ENCODE data around the gene AGFG2. TPM values are rescaled to one million over a fixed set of nuclear protein-coding genes. Genes with fewer than 3 reads are reported as not detected.

AGFG2 gene
- total and polyA plus RNA-seq, 2 of the 13 experiments (the other 11 are each of a cell fraction or from before 2014, with no cell fraction given) = 125 to 132 TPM

- TF ChIP-seq ETS1 (CRISPR knock-in tag; IDR thresholded peaks at IDR 0.05) (no peak), HNRNPH1 (optimal IDR thresholded peaks at IDR 0.05; ENCODE audit: low read depth, low read length) (no peak), ATF1 (CRISPR knock-in tag; IDR thresholded peaks at IDR 0.05) (no peak), MED8 (CRISPR knock-in tag; IDR thresholded peaks at IDR 0.05; ENCODE audit: insufficient replicate concordance) (no peak), ZFP91 (CRISPR knock-in tag; IDR thresholded peaks at IDR 0.05; ENCODE audit: borderline replicate concordance) (peak; percentile 71; the same call in 1 of the 2 replicates), ZNF616 (CRISPR knock-in tag; IDR thresholded peaks at IDR 0.05; ENCODE audit: low read depth) (no peak), ZBTB33 (CRISPR knock-in tag; IDR thresholded peaks at IDR 0.05) (no peak), HBP1 (CRISPR knock-in tag; IDR thresholded peaks at IDR 0.05; ENCODE audit: low read depth) (no peak), ZNF205 (CRISPR knock-in tag; IDR thresholded peaks at IDR 0.05) (0 out of 2 replicates have a peak, but pooled peaks have one; percentile 58), ZNF629 (CRISPR knock-in tag; conservative IDR thresholded peaks at IDR 0.05) (no peak), ZNF879 (CRISPR knock-in tag; IDR thresholded peaks at IDR 0.05) (no peak), MED13 (CRISPR knock-in tag; IDR thresholded peaks at IDR 0.05) (peak; percentile 67; the same call in 1 of the 2 replicates), CREB3 (CRISPR knock-in tag; IDR thresholded peaks at IDR 0.05) (no peak), ZNF274 (CRISPR knock-in tag; IDR thresholded peaks at IDR 0.05) (peak; percentile 94), POLR2AphosphoS2 (IDR thresholded peaks at IDR 0.05; ENCODE audit: low read depth, low read length) (0 out of 2 replicates have a peak, but pooled peaks have one; percentile 68), ZNF788 (CRISPR knock-in tag; IDR thresholded peaks at IDR 0.05; ENCODE audit: borderline replicate concordance) (peak; percentile 87), STAT6 (CRISPR knock-in tag; IDR thresholded peaks at IDR 0.05; ENCODE audit: borderline replicate concordance) (no peak)
Measured at GRCh38 chr7:100585511-100586265, 46.7 kb downstream of the AGFG2 start, which contains the start of gene LRCH4 (continued).
